KBM-7 (cell line): Measurements from ENCODE around the gene DNM1.

Experiments used
- DNase-seq: peaks from one replicate; pipeline ENCODE4 v3.0.0-alpha.2; 2015
- in situ Hi-C: fragments of 300-500 bp; cut with MboI; formaldehyde crosslinking; loops from 2 replicates; pipeline ENCODE4 v1.14.3; 2020; ENCODE audit warnings: low sequenced_read_pairs, low pct_unique_long_range_greater_than_20kb, mixed read lengths

Gene DNM1

GRCh38 chr9:128293091-128293490 lies 89.9 kb downstream of the DNM1 start:
- no peak for DNase-seq
- in situ Hi-C loops = no loop called here

DNA sequence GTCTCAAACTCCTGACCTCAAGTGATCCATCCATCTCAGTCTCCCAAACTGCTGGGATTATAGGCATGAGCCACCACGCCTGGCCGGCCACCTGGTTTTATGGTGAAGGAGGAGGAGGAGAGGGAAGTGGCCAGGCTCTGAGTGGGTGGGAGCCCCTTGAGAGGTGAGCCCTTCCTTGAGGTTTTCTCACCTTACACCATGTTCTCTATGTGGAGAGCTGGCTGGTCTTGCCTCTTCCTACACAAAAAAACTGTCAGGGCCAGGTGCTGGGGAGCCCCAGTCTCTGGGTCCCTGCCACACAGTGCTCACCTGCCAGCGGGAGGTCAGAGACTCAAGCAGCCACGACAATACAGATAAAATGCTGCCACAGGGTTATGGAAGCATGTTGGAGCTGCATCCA lies 91.0 kb downstream of the DNM1 start:
- DNase-seq = no peak
- in situ Hi-C loops = no loop called here

DNA sequence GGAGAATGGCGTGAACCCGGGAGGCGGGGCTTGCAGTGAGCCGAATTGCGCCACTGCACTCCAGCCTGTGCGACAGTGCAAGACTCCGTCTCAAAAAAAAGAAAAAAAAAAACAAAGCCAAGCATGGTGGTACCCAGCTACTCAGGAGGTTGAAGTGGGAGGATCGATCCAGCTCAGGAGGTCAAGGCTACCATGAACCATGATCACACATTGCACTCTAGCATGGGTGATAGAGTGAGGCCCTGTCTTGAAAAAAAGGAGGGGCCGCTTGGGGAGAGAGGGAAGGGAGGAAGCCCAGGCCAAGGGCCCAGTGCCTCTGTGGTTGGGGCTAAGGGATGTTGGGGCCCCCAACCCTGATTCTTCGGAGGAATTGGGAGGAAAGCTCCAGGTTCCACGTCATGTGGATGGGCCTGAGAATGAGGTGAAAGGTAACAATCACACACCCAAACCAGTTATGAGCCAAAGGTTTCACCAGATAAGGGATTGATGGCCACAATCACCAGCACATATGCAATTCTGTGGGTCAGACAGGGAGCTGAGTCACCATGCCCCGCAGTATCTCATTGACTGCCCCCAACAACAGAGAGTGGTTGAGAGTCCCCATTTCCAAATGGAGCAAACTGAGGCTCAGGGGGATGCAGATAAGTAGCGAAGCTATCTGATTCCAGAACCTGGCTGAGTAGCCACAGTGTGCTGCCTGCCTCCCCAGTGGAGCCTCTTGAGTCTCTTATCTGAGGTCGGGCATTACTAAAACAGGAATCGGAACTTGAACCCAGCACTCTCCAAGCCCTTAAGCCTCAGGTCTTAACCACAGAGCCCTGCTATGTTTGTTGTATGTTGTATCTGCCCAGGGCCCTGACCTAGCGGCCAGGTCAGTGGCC lies 93.4 kb downstream of the DNM1 start:
- DNase-seq = no peak
- in situ Hi-C loops = no loop called here

GRCh38 chr9:128297221-128297773 lies 94.1 kb downstream of the DNM1 start:
- no peak for DNase-seq
- in situ Hi-C loops = no loop called here

GRCh38 chr9:128298535-128299482 lies 95.6 kb downstream of the DNM1 start:
- in situ Hi-C loops = no loop called here
- DNase-seq = no peak

DNA sequence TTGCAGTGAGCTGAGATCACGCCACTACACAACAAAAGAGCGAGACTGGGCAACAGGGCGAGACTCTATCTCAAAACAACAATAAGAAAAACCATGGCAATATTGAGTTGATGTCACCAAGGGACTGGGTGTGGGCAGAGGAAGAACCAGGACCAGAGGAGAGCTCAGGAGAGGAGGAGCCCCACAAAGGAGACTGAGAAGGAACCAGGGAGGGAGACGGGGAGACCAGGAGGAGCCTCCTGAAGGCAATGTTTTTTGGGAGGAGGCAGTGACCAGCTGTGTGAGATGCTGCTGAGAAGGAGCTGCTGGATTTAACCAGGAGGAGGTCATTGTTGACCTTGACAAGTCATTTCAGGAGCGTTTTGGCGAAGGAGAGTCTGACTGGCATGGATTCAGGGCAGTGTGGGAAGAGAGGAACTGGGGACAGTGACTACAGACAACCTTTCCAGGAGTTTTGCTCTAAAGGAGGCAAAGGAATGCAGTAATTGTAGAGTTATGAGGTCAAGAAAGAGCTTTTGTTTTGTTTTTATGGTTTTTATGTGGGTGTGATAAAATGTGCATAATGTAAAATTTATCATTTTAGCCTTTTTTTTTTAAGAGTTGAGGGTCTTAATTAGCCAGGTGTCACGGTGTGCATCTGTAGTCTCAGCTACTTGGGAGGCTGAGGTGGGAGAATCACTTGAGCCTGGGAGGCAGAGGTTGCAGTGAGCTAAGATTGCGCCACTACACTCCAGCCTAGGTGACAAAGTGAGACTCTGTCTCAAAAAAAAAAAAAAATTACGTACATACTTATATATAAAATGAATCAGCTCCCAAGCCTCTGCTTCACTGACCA lies 101.2 kb downstream of the DNM1 start:
- in situ Hi-C loops = no loop called here
- DNase-seq = no peak
